ENCODE data around the gene GGACT. TPM values are rescaled to one million over a fixed set of nuclear protein-coding genes. Genes with fewer than 3 reads are reported as not detected.

Gene GGACT
- total RNA-seq, 3 donors from 2014 or later: 4.8 to 9.2 (median 7.8) TPM

DNA sequence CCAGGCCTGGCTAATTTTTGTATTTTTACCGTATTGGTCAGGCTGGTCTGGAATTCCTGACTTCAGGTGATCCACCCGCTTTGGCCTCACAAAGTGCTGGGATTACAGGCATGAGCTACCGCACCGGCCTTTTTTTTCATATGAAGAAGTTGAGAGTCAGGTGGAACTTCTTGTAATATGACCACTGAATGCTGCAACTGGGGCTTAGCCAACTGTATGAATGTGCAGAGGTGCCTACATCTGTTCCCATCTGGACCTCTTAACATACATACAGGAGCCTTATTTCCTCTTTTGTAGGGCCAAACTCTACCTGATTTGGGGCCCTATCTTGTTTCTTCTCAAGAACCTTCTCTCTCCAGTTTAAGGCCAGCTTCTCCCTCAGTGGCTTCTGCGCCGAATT lies 11.9 kb upstream of the GGACT start:
- Histone ChIP-seq H3K9me3 (no peaks in the 10 kb centered on the region), H3K4me3 (no peak overlapping the region), H3K4me1 (ENCODE audit: low read depth) (no peaks in the 10 kb centered on the region), H3K36me3 (ENCODE audit: low read depth) (no peaks in the 10 kb centered on the region)
- intact Hi-C loops (cut with DNase I, micrococcal nuclease): no loop called here
- no peak for DNase-seq
- TF ChIP-seq, protein P1, sequence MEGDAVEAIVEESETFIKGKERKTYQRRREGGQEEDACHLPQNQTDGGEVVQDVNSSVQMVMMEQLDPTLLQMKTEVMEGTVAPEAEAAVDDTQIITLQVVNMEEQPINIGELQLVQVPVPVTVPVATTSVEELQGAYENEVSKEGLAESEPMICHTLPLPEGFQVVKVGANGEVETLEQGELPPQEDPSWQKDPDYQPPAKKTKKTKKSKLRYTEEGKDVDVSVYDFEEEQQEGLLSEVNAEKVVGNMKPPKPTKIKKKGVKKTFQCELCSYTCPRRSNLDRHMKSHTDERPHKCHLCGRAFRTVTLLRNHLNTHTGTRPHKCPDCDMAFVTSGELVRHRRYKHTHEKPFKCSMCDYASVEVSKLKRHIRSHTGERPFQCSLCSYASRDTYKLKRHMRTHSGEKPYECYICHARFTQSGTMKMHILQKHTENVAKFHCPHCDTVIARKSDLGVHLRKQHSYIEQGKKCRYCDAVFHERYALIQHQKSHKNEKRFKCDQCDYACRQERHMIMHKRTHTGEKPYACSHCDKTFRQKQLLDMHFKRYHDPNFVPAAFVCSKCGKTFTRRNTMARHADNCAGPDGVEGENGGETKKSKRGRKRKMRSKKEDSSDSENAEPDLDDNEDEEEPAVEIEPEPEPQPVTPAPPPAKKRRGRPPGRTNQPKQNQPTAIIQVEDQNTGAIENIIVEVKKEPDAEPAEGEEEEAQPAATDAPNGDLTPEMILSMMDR (IDR thresholded peaks at IDR 0.05): no peak
- no peak for ATAC-seq

DNA sequence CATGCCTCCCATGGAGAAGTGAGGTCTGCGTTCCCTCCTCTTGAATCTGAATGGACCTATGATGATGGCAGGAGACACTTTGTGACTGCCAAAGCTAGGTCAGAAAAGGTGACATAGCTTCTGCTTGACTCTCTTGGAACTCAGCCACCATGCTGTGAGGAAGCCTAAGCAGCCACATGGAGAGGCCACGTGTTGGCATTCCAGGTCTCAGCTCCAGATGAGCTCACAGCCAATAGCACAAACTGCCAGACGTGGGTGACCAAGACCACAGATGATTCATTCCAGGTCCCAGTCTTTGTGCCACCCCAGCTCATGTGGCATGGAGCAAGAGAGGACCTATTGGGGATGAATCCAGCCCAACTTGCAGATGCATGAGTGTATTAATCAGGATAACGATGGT lies 8.7 kb upstream of the GGACT start:
- ATAC-seq: no peak
- TF ChIP-seq, protein P1 (IDR thresholded peaks at IDR 0.05): no peak
- no peaks in the 10 kb centered on the region for H3K4me1 ChIP-seq (ENCODE audit: low read depth)
- no peak for DNase-seq
- no peak overlapping the region for H3K4me3 ChIP-seq
- intact Hi-C loops (cut with DNase I, micrococcal nuclease): no loop called here
- no peaks in the 10 kb centered on the region for H3K9me3 ChIP-seq
- H3K36me3 ChIP-seq (ENCODE audit: low read depth): no peaks in the 10 kb centered on the region

DNA sequence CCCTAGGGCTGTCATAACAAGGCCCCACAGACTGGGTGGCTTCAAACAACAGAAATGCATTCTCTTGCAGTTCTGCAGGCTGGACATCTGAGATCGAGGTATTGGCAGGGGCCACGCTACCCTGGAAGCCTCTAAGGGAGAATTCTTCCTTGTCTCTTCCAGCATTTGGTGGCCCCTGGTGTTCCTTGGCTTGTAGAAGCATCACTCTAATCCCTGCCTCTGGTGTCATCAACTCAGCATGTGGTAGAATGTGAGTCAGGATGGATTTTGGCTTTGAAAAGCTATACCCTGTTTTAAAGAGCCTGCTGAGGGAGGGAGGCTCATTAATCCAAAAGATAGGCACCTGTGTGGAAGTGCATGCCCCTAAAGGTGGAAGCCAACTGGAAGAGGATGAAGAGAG lies 7.9 kb upstream of the GGACT start:
- ATAC-seq (no peak), DNase-seq (no peak)
- intact Hi-C loops (cut with DNase I, micrococcal nuclease): no loop called here
- H3K4me1 ChIP-seq (ENCODE audit: low read depth): no peaks in the 10 kb centered on the region
- H3K36me3 ChIP-seq (ENCODE audit: low read depth): no peaks in the 10 kb centered on the region
- no peak overlapping the region for H3K4me3 ChIP-seq
- TF ChIP-seq, protein P1 (IDR thresholded peaks at IDR 0.05): no peak
- H3K9me3 ChIP-seq: no peaks in the 10 kb centered on the region

DNA sequence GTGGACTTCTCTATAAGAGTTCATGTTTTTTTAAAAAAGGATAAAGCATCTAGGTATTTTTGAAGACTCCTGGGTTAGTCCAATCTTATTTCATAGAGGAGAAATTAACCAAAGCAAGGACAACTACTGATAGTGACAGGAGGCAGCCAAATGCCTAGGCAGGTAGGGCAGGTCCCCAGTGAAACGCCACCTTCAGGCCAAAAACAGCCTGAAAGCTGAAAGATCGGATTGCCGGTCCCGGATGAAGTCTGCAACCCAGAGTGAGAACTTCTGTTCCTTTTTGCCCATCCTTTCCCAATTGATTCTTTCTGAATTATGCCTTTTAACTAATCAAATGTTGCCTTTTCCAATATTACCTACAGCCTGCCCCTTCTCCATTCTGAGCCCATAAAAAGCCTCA lies 6.1 kb upstream of the GGACT start:
- no peak overlapping the region for H3K4me3 ChIP-seq
- no peaks in the 10 kb centered on the region for H3K36me3 ChIP-seq (ENCODE audit: low read depth)
- DNase-seq (peak in 2 of 3 donors; percentile 46 to 63), ATAC-seq (peak; percentile 71)
- TF ChIP-seq, protein P1 (IDR thresholded peaks at IDR 0.05): no peak
- H3K9me3 ChIP-seq: no peaks in the 10 kb centered on the region
- intact Hi-C loops (cut with DNase I, micrococcal nuclease): no loop called here
- H3K4me1 ChIP-seq (ENCODE audit: low read depth): no peaks in the 10 kb centered on the region

DNA sequence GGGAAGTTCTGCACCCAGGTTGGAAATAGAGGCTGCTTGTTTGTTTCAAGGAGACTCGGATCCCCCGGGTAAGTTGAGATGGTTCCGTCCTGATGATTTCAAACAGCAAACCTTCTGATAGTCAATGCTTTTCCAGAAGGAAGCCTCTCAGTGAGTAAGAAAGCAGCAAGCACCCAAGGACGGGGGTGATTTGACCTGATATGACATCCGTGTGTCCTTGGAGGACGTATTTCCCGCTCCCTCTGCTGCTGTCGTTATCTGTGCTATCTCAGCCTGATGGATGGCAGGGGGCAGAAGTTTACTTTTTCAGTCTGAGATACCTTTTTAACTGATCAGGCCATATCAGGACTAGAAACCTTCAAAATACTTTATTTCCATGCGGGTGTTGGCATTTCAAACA lies 5.7 kb upstream of the GGACT start:
- H3K4me1 ChIP-seq (ENCODE audit: low read depth): peaks cover under 1% of the 10 kb centered on the region
- TF ChIP-seq, protein P1 (IDR thresholded peaks at IDR 0.05): no peak
- H3K4me3 ChIP-seq: no peak overlapping the region
- DNase-seq (no peak), ATAC-seq (no peak)
- H3K36me3 ChIP-seq (ENCODE audit: low read depth): no peaks in the 10 kb centered on the region
- H3K9me3 ChIP-seq: no peaks in the 10 kb centered on the region
- intact Hi-C loops (cut with DNase I, micrococcal nuclease): no loop called here

DNA sequence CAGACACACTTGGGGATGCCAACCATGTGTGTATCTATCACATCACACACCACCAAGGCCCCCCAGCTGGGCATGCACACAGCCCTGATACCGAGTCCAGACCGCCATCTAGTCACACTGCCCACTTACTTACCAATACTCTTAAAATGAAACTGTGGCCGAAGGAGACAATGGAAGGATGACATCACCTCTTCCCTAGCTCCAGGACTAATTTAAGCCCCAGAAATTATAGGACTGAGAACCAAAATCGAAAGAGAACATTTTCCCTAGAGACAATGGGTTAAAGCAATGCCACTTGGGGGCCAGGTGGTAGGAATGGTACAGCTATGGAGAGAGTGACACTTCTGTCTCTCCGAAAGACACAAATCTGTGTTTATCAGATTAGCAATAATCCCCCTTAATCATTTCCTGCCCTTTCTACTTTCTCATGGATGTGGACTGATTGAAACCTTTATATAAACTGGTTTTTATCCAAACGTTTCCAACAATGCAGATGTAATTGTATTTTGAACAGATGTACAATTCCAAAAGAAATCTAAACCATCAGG lies 663 bp upstream of the GGACT start:
- H3K9me3 ChIP-seq: no peaks in the 10 kb centered on the region
- H3K4me1 ChIP-seq (ENCODE audit: low read depth): peaks cover 6% of the 10 kb centered on the region
- ATAC-seq: no peak
- intact Hi-C loops (cut with DNase I, micrococcal nuclease): no loop called here
- TF ChIP-seq, protein P1 (IDR thresholded peaks at IDR 0.05): no peak
- no peak overlapping the region for H3K4me3 ChIP-seq
- no peaks in the 10 kb centered on the region for H3K36me3 ChIP-seq (ENCODE audit: low read depth)
- DNase-seq: no peak
